ENCODE results near the gene DAD1.

The DAD1 gene

GRCh38 chr14:22547948-22548750 is 40.9 kb downstream of the DAD1 start:
- Histone ChIP-seq H4K20me1 (ENCODE audit: low read depth, low read length) (no peaks in the 10 kb centered on the region), H2AFZ (ENCODE audit: low read depth, low read length, severe bottlenecking) (no peak overlapping the region), H3K4me2 (ENCODE audit: low read depth, low read length, poor library complexity, severe bottlenecking) (no peak overlapping the region), H3K36me3 (ENCODE audit: low read length) (no peaks in the 10 kb centered on the region), H3K9me3 (ENCODE audit: insufficient read depth, low read length) (no peaks in the 10 kb centered on the region), H3K9me2 (replicated peaks; ENCODE audit: insufficient read depth, low read length) (no peaks in the 10 kb centered on the region), H3K4me3 (ENCODE audit: insufficient read depth, low read length, poor library complexity, severe bottlenecking) (no peak overlapping the region), H3K9ac (ENCODE audit: low read length) (no peak overlapping the region), H3F3A (ENCODE audit: insufficient read depth) (0 out of 2 replicates have a peak, but pooled peaks cover 4% of the 10 kb centered on the region), H3K79me2 (ENCODE audit: insufficient read depth, low read length) (no peaks in the 10 kb centered on the region), H3K27ac (ENCODE audit: low read depth, low read length) (no peak overlapping the region), H3K27me3 (ENCODE audit: low read length) (no peaks in the 10 kb centered on the region)
- TF ChIP-seq EZH2phosphoT487 (conservative IDR thresholded peaks at IDR 0.05; ENCODE audit: low read length) (no peak), CTCF (IDR thresholded peaks at IDR 0.05; ENCODE audit: insufficient read depth, low read length, poor library complexity, severe bottlenecking) (no peak)

GRCh38 chr14:22547313-22547947 is 41.6 kb downstream of the DAD1 start:
- no peaks in the 10 kb centered on the region for H3K79me2 ChIP-seq (ENCODE audit: insufficient read depth, low read length)
- no peak overlapping the region for H2AFZ ChIP-seq (ENCODE audit: low read depth, low read length, severe bottlenecking)
- no peaks in the 10 kb centered on the region for H3K9me3 ChIP-seq (ENCODE audit: insufficient read depth, low read length)
- TF ChIP-seq CTCF (IDR thresholded peaks at IDR 0.05; ENCODE audit: insufficient read depth, low read length, poor library complexity, severe bottlenecking) (no peak), EZH2phosphoT487 (conservative IDR thresholded peaks at IDR 0.05; ENCODE audit: low read length) (no peak)
- H3K27me3 ChIP-seq (ENCODE audit: low read length) = no peaks in the 10 kb centered on the region
- no peak overlapping the region for H3K27ac ChIP-seq (ENCODE audit: low read depth, low read length)
- no peaks in the 10 kb centered on the region for H3K9me2 ChIP-seq (replicated peaks; ENCODE audit: insufficient read depth, low read length)
- no peak overlapping the region for H3K4me3 ChIP-seq (ENCODE audit: insufficient read depth, low read length, poor library complexity, severe bottlenecking)
- H3K36me3 ChIP-seq (ENCODE audit: low read length) = no peaks in the 10 kb centered on the region
- H4K20me1 ChIP-seq (ENCODE audit: low read depth, low read length) = no peaks in the 10 kb centered on the region
- H3K4me2 ChIP-seq (ENCODE audit: low read depth, low read length, poor library complexity, severe bottlenecking) = no peak overlapping the region
- H3F3A ChIP-seq (ENCODE audit: insufficient read depth) = no peaks in the 10 kb centered on the region
- no peak overlapping the region for H3K9ac ChIP-seq (ENCODE audit: low read length)

- Histone ChIP-seq H4K20me1 (ENCODE audit: low read depth, low read length) (no peaks in the 10 kb centered on the region), H3K4me3 (ENCODE audit: insufficient read depth, low read length, poor library complexity, severe bottlenecking) (no peak overlapping the region), H3F3A (ENCODE audit: insufficient read depth) (no peaks in the 10 kb centered on the region), H3K36me3 (ENCODE audit: low read length) (no peaks in the 10 kb centered on the region), H3K4me2 (ENCODE audit: low read depth, low read length, poor library complexity, severe bottlenecking) (no peak overlapping the region), H2AFZ (ENCODE audit: low read depth, low read length, severe bottlenecking) (no peak overlapping the region), H3K9ac (ENCODE audit: low read length) (no peak overlapping the region), H3K79me2 (ENCODE audit: insufficient read depth, low read length) (no peaks in the 10 kb centered on the region), H3K27ac (ENCODE audit: low read depth, low read length) (no peak overlapping the region), H3K9me3 (ENCODE audit: insufficient read depth, low read length) (no peaks in the 10 kb centered on the region), H3K9me2 (replicated peaks; ENCODE audit: insufficient read depth, low read length) (no peaks in the 10 kb centered on the region), H3K27me3 (ENCODE audit: low read length) (no peaks in the 10 kb centered on the region)
- no peak for TF ChIP-seq EZH2phosphoT487 (conservative IDR thresholded peaks at IDR 0.05; ENCODE audit: low read length)
- TF ChIP-seq CTCF (IDR thresholded peaks at IDR 0.05; ENCODE audit: insufficient read depth, low read length, poor library complexity, severe bottlenecking) = no peak
Measured at GRCh38 chr14:22546722-22547071, 42.3 kb downstream of the DAD1 start.
